Stimulated activated CD8-positive, alpha-beta memory T cell treated with anti-CD3 and anti-CD28 coated beads, Interleukin-15, amount 100 ng/mL, for 48 hours (primary cell): ENCODE results near the gene EBF3.

Source experiments
- DNase-seq, 2 donors: peaks; one replicate each; pipeline ENCODE4 v3.0.0-alpha.2; 2020; ENCODE audit warnings: low read depth in 2 of 2

Gene EBF3

DNA sequence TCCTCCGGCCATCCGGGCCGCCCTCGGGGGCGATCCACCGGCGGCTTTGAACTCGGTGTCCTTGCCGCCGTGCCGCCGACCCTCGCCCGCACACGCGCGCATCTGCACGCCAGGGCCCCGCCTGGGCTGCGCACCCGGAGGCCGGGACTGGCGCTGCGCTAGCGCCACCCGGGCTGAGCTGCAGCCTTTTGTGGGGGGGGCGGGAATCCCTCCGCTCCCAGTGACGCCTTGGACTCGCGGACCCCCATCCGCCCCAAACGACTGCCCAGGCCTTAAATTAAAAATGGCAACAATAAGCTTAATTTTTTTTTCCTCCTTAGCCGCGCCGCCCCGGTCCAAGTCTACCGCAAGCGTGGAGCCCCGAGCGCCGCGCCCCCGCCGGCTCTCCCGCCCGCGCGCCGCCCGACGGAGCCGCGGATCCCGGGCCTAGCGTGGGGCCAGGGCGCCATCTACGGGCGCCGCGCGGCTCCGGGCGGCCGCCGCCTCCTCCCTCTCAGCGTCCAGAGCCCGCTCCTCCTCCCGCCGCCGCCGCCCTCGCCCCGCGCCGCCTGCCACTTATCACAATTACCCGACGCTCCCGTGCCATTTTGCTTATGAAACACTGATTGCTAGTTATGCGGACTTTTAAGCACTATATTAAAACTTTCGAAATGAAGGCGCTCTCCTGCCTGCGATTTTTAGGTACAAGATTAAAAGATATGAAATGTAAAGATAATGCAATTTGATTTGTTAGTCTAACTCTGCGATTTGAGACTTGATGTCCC, 7.5 kb upstream of the EBF3 start:
- peak; percentile 34 to 39 for DNase-seq

GRCh38 chr10:129970465-129971364, 6.6 kb upstream of the EBF3 start:
- no peak for DNase-seq

GRCh38 chr10:129969911-129970464, 5.9 kb upstream of the EBF3 start:
- DNase-seq = no peak

GRCh38 chr10:129969184-129969910, 5.3 kb upstream of the EBF3 start:
- DNase-seq = no peak

DNA sequence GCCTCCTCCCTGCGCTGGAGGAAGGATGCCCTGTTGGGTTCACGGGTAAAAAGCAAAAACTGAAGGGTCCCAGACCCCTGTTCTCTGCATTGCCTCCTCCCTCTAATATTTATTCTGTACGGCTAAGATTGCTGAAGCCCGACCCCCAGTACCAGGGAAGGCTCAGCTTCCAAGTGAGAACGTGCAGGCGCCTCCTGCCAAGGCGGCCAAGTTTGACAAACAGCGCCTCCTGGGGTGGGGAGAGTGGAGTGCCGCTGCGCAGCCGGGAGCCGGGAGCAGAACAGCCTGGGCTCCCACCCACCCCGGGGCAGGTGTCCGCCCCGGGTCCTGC, 4.7 kb upstream of the EBF3 start:
- peak in 1 of 2 donors; percentile 28 for DNase-seq

DNA sequence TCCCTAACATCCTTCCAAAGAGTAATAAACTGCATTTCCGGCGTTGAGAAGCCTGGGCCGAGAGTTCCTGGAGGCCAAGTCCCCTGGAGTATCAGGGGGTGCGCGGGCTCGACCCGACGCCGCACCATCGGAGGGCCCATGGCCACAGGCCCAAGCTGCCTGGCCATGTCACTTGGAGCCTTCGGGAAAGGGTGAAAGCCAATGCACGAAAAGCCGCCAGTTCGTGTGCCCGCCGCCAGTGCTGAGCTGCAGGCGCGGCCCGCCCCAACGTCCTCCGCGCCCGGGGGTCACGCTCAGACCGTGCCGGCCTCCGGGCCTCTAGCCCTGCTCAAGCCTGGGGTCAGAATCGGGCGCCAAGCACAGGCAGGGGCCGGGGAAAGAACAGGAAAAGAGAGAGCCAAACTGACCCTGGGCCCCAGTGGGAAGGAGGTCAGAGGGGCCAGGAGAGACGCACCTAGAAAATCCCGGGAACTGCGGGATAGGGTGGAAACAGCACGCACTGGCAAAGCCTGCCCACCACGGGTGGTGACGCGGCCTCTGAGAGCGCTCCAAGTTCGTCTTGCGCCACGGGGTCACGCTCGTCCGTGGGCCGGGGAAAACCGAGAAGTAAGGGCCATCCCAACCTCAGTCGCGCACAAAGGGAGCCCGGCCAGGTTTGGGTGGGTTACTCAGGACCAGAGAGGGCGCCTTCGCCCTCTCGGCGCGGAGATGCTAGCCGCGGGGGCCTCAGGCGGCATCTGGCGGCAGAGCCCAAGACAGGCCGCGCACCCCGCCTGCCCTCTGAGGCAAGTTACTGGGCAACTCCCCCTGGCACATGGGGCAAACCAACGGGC, 4.2 kb upstream of the EBF3 start:
- DNase-seq = no peak

DNA sequence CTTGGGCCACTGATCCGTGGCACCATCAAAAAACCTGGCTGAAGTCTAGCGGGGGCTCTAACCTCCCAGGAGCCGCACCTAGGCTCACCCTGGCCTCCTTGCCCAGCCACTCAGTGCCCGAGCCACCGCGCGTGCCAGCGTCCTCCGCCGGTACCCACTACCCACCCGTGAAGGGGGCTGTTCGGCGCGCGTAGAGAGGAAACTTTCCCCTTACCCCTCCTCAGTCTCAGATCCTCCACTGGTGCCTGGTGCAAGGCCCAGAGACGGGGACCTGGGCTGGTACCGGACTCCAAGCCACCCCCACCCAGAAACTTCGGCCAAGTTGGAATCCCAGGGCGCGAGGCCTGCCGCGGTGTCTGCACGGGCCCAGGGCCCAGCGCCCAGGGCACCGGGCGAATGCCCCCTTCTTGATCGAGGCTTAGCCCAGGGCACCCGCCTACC, 3.5 kb upstream of the EBF3 start:
- no peak for DNase-seq

DNA sequence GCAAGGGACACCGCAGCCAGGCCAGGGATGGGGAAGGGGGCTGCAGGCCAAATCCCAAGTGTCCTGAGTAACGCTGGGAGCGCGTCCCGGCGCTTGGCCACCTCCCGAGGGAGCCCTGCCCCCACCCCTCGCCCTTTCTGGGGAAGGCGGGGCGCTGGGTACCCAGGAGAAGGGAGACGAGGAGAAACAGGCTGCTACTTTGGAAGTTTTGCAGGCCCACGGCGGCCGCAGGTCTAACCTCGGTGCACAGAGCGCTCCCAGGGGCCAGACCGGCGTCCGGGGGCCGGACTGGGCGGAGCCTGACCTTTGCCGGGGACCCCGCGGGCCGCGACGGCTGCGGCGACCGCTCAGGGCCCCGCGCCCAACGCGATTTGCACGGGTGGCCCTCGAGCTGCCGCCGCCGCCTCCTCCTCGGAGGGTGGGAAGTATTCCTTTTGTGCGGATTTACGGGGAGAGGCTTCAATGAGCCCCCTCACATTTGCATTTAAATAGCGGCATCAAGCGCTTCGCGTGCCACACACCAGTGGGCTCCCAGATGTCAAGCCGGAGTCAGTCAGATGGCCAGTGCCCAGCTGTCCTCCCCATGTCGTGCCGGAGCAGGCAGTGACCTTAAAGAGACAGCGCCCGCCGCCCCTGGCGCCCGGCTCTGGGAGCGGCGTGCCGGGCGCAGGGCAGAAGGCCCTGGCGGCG, 3.0 kb upstream of the EBF3 start:
- DNase-seq = no peak

DNA sequence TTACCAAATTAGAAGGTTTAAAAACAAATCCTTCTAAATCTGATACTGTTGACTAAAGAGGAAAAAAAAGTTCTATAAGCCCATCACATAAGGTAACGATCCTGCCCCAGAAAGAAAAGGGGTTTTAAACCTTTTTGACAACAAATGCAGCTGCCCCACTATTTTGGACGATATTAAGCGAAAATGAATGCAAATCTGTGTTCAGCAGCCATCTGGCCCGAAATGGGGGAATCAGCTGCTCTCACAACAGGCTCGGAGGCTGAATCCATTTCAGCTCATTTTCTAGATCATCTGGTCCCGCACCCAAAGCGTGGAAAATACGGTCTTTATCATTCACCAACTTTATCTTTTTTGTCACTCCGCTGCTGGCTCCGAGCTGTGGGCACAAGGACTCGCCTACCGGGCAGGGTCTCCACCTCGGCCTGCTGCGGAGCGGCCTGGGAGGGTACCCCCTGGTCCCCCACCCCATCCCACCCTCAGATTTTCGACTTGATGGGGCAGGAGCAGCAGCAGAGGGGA, 2.4 kb upstream of the EBF3 start:
- DNase-seq = no peak

DNA sequence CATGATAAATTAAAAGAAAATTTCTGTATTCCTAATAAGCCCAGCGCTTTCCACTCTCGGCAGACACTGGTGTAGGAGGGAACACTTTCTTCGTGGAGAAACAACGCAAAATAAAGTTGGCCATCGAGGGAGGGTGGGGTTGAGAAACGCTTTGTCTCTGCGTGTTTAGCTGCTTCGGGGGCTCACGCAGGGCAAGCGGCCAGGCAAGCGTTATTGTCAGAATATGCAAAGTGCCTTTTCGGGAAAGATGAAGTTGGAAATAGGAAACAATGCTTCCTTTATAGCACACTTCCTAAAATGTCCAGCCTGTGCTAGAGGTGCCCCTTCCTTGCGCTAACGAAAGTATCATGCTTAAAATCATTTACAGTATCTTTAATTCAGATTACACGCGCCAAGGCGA, 1.9 kb upstream of the EBF3 start:
- DNase-seq = no peak

GRCh38 chr10:129965425-129965808, 1.3 kb upstream of the EBF3 start:
- DNase-seq = no peak

DNA sequence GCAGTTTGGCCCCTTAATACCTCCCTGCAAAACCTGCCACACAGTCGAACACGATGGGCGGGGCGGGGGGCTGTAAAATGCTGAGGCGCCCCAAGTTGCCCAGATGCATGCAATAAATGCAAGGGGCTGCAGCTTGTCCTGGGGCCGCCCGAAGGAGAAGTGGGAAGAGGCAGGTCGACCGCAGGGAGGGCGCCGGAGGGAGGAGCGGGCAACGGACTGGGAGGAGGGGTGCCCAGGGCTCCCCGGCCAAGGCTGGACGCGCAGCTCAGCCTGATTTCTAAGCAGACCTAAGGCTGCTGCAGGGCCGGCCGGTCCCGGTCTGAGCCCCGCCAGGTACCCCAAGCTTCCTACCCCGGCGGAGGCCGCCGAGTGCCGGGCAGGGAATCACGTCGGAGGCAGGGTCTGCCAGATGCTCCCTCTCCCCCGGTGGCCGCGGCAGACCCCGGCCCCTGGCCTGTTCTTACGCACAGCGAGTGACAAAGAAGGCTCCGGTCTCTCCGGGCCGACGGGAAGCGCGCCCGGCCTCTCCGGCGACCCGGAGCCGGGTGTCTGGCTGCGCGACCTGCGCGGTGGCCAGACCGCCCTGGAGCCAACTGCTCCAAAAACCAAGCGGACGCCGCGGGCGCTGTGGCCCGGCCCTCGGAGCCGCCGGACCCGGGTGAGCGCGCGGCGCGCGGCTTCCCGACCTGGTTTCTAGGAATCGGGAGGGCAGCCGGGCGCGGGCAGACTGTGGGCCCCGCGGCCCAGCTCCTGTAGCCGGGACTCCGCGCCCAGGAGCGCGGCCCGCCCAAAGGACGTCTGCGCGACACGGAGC, 744 bp upstream of the EBF3 start:
- DNase-seq = no peak

DNA sequence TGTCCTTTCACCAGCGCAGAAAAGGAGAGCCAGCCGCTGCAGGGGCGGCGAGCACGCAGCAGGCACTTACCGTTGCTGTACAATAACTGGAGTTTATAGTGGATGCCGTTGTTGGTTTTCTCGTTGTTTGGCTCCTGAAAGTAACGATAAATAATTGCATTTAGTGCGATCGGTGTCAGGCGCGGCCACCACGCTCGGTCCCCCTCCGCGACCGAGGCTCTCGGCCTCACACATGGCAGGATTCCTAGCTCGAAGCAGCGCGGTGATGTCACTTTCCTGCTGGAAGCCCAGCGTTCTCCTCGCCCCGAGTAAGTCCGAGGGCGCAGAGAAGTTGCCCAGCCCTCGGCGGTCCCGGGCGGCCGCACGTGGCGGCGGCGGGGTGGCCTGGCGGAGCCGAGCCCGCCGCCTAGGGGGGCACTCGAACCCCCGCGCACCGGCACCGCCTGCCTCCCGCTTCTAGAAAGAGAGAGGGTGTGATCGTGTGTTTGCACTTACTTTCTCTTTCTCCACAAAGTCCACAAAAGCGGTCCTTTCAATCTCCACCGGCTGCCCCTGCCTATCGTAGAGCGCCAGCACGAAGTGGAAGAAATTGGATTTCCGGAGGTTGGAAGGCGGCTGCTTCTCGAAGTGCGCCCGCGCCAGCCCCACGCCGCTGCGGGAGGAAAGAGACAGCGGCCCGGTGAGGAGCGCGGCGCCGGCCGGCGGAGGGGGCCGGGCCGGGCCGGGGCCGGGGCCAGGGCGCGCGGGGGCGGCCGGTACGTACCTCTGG, 1.0 kb downstream of the EBF3 start:
- DNase-seq = no peak

- DNase-seq = no peak
Measured at GRCh38 chr10:129962031-129962871, 1.8 kb downstream of the EBF3 start.

- no peak for DNase-seq
Measured at GRCh38 chr10:129961157-129961701, 2.8 kb downstream of the EBF3 start.

DNA sequence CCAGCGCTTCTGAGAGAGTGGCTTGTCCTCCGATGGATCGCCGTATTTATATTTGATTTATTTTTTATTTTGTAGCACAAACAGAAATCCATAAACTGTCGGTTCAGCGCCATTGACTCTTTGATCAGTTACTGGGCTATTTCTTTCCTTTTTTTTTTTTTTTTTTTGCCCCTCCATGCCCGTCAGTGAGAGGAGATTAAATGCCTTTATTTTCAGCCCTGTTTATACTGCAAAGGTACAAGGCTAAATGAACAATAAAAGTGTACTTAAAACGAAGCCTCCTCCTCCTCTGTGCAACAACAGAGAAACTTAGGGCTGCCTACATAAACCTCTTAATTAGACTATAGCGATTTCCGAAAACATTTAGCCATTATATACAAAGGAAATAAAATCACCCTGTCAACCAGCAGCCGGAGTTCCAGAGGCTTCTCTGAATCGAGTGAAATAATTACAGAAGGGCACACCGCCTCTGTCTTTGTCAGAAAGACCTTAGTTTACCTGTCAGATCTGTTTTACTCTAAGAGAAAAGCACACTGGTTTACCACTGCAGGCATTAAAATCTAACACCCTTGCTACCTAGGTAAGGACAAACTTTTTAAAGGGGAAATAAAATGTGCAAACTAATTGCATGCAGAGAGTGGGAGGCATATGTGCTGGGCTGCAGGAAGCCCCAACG, 3.5 kb downstream of the EBF3 start:
- DNase-seq = no peak
